Fibroblast of upper back skin (primary cell): ENCODE data around the gene LRP6.

Experiments
- DNase-seq: peaks from one replicate; pipeline ENCODE4 v3.0.0-alpha.2; 2013

Gene LRP6

DNA sequence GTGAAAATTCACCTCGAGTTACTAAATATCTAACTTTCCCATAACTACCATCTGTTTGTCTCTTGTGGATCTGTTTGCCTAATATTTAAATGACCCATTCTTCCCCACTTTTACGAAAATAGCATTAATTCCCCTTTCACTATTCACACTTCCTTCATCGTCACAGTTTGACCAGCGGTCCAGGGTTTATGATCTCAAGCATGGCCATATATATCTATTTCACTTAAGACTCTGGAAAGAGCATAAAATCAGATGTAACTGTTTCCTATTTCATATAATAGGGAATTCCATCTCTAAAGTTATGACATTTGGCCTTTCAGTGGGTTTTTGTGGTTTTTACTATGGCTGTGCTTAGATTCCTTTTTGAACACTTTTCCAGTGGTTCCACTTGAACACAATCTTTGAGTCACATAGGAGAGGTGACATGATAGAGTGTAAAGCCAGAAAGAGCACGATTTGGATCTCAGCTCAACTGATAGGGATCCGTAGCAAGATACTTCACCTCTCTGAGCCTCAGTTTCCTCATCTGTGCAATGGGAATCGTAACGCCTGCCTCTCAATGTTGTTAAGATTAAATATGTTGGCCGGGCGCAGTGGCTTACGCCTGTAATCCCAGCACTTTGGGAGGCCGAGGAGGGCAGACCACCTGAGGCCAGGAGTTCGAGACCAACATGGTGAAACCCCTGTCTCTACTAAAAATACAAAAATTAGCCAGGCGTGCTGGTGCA, 196.9 kb downstream of the LRP6 start:
- DNase-seq, result no peak

DNA sequence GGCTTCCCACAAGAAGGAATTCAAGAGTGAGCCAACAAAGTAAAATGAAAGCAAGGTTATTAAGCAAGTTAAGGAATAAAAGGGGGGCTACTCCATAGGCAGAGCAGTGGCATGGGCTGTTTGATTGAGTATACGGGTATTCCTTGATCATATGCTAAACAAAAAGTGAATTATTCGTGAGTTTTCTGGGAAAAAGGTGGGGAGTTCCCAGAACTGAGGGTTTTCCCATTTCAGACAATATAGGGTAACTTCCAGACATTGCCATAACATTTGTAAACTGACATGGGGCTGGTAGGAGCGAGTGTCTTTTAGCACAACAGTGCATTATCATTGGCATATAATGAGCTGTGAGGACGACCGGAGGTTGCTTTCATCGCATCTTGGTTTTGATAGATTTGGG, 198.1 kb downstream of the LRP6 start:
- DNase-seq, result no peak
